H1 (cell line): Measurements from ENCODE around the gene CDK9. TPM values are rescaled to one million over a fixed set of nuclear protein-coding genes. Genes with fewer than 3 reads are reported as not detected.
A peak's percentile ranks its signal among the peaks of the same experiment; 100 is the strongest.

Source experiments
- CTCF ChIA-PET: fragments of 300-600 bp; sonication (Branson Sonifier 250); formaldehyde crosslinking; loops from one replicate; lab custom pipeline; 2021; ENCODE audit not compliant: partially characterized antibody; lab: Charles Lee
- POLR2A ChIA-PET: fragments of 300-600 bp; sonication (Branson Sonifier 250); formaldehyde crosslinking; loops from one replicate; lab custom pipeline; 2021; ENCODE audit warnings: inconsistent platforms; ENCODE audit not compliant: partially characterized antibody; lab: Charles Lee
- DNase-seq, 2 experiments: peaks; one replicate each; pipeline versions ENCODE4 v3.0.0 to v3.0.0-alpha.2; 2010 to 2022; ENCODE audit warnings: low spot score in 2 of 2, low read depth in 1 of 2, mixed read lengths in 1 of 2
- FAIRE-seq: peaks from 2 replicates; lab custom pipeline; 2011; peaks lifted over from hg19 to GRCh38; lab: Jason Lieb, UNC
- H2AFZ ChIP-seq: 2 replicates; pipeline ENCODE4 v1.8.1; 2012; ENCODE audit warnings: low read length, inconsistent platforms
- H2AK5ac ChIP-seq: 2 replicates; pipeline ENCODE4 v1.6.1; 2013; ENCODE audit warnings: low read depth, low read length
- H2BK120ac ChIP-seq: replicated peaks from 2 replicates; pipeline ENCODE3; 2013; ENCODE audit warnings: low read depth, low read length, inconsistent platforms
- H2BK12ac ChIP-seq: 2 replicates; pipeline ENCODE4 v1.6.1; 2013; ENCODE audit warnings: low read depth, low read length
- H2BK15ac ChIP-seq: 2 replicates; pipeline ENCODE4 v1.6.1; 2013; ENCODE audit warnings: low read length
- H2BK20ac ChIP-seq: 2 replicates; pipeline ENCODE4 v1.6.1; 2013; ENCODE audit warnings: low read length
- H2BK5ac ChIP-seq: 2 replicates; pipeline ENCODE4 v1.6.1; 2013; ENCODE audit warnings: low read depth, low read length
- H3K14ac ChIP-seq: 2 replicates; pipeline ENCODE4 v1.6.1; 2013; ENCODE audit warnings: inconsistent platforms; ENCODE audit not compliant: insufficient read length
- H3K18ac ChIP-seq: 2 replicates; pipeline ENCODE4 v1.6.1; 2013; ENCODE audit warnings: low read length; ENCODE audit errors: extremely low read depth
- H3K23ac ChIP-seq: 2 replicates; pipeline ENCODE4 v1.6.1; 2013; ENCODE audit warnings: inconsistent platforms; ENCODE audit not compliant: insufficient read length
- H3K23me2 ChIP-seq: 2 replicates; pipeline ENCODE4 v1.6.1; 2013; ENCODE audit warnings: low read depth, low read length
- H3K27ac ChIP-seq: 2 replicates; pipeline ENCODE4 v1.6.1; 2011; ENCODE audit warnings: low read depth, low read length, inconsistent platforms
- H3K27me3 ChIP-seq, 4 experiments: replicated peaks in 1 of 4; 1 replicate in 1 of 4; 2 replicates in 3 of 4; pipeline versions ENCODE4 v1.6.1 to v1.8.1; 2011 to 2013; ENCODE audit warnings: low read length in 3 of 4, mild to moderate bottlenecking in 3 of 4, inconsistent platforms in 2 of 4, mixed read lengths in 2 of 4, moderate library complexity in 1 of 4; ENCODE audit not compliant: control insufficient read depth in 3 of 4, insufficient read depth in 3 of 4; ENCODE audit errors: extremely low read depth in 1 of 4
- H3K36me3 ChIP-seq, 4 experiments: 2 replicates each; pipeline versions ENCODE4 v1.6.1 to v1.8.1; 2011 to 2013; ENCODE audit warnings: mild to moderate bottlenecking in 4 of 4, low read length in 3 of 4, moderate library complexity in 2 of 4, control low read depth in 1 of 4, inconsistent platforms in 1 of 4; ENCODE audit not compliant: insufficient read depth in 4 of 4, control insufficient read depth in 2 of 4
- H3K4ac ChIP-seq: replicated peaks from 2 replicates; pipeline ENCODE3; 2013; ENCODE audit warnings: low read length, low read depth, mixed read lengths, inconsistent platforms; ENCODE audit not compliant: insufficient read length
- H3K4me1 ChIP-seq, 4 experiments: replicated peaks in 1 of 4; 1 replicate in 1 of 4; 2 replicates in 3 of 4; pipeline versions ENCODE4 v1.6.1 to v1.8.1; 2011 to 2013; ENCODE audit warnings: low read length in 3 of 4, inconsistent platforms in 2 of 4, mixed read lengths in 1 of 4; ENCODE audit not compliant: insufficient read depth in 4 of 4, control insufficient read depth in 3 of 4
- H3K4me2 ChIP-seq, 2 experiments: 2 replicates each; pipeline versions ENCODE4 v1.6.1 to v1.8.1; 2011 to 2013; ENCODE audit warnings: low read depth in 2 of 2, low read length in 2 of 2, control low read depth in 1 of 2, inconsistent platforms in 1 of 2, mild to moderate bottlenecking in 1 of 2; ENCODE audit not compliant: insufficient read depth in 1 of 2
- H3K4me3 ChIP-seq, 4 experiments: fragments of 200-600, 300-600 bp in 1 of 4; sonication (generic), shearing (Covaris generic), sonication (Bioruptor Twin) in 1 of 4; 2 replicates each; pipeline versions ENCODE4 v1.5.1 to v1.8.1; 2011 to 2016; ENCODE audit warnings: low read length in 4 of 4, low read depth in 3 of 4, control low read depth in 2 of 4, inconsistent platforms in 2 of 4, mild to moderate bottlenecking in 2 of 4, mixed read lengths in 1 of 4, moderate library complexity in 1 of 4; ENCODE audit not compliant: insufficient read depth in 2 of 4; ENCODE audit errors: extremely low read depth in 1 of 4
- H3K56ac ChIP-seq: replicated peaks from 2 replicates; pipeline ENCODE3; 2013; ENCODE audit warnings: low read depth, mild to moderate bottlenecking, mixed read lengths, low read length, inconsistent platforms; ENCODE audit not compliant: insufficient read length
- H3K79me1 ChIP-seq: 2 replicates; pipeline ENCODE4 v1.6.1; 2013; ENCODE audit warnings: low read depth, low read length, control low read depth
- H3K79me2 ChIP-seq, 2 experiments: 2 replicates each; pipeline versions ENCODE4 v1.6.1 to v1.8.1; 2012 to 2013; ENCODE audit warnings: low read length in 2 of 2, mild to moderate bottlenecking in 2 of 2, inconsistent platforms in 1 of 2; ENCODE audit not compliant: insufficient read depth in 2 of 2, control insufficient read depth in 1 of 2
- H3K9ac ChIP-seq, 4 experiments: replicated peaks in 1 of 4; 1 replicate in 1 of 4; 2 replicates in 3 of 4; pipeline versions ENCODE4 v1.6.1 to v1.8.1; 2011 to 2013; ENCODE audit warnings: low read depth in 3 of 4, low read length in 3 of 4, control low read depth in 2 of 4, mild to moderate bottlenecking in 2 of 4, moderate library complexity in 2 of 4, inconsistent platforms in 1 of 4; ENCODE audit errors: extremely low read depth in 1 of 4
- H3K9me3 ChIP-seq, 2 experiments: 2 replicates each; pipeline versions ENCODE4 v1.6.1 to v1.8.1; 2012 to 2013; ENCODE audit warnings: mild to moderate bottlenecking in 2 of 2, moderate library complexity in 2 of 2, control low read depth in 1 of 2, inconsistent platforms in 1 of 2, low read depth in 1 of 2, low read length in 1 of 2, mixed read lengths in 1 of 2; ENCODE audit not compliant: insufficient read depth in 2 of 2
- H4K20me1 ChIP-seq, 2 experiments: replicated peaks in 1 of 2; 2 replicates each; pipeline versions ENCODE3 to v1.8.1; 2011 to 2013; ENCODE audit warnings: inconsistent platforms in 2 of 2, low read length in 2 of 2, mild to moderate bottlenecking in 1 of 2; ENCODE audit not compliant: insufficient read depth in 2 of 2, control insufficient read depth in 1 of 2
- H4K5ac ChIP-seq: 2 replicates; pipeline ENCODE4 v1.6.1; 2013; ENCODE audit warnings: low read length, low read depth, mixed read lengths, inconsistent platforms; ENCODE audit not compliant: insufficient read length
- H4K8ac ChIP-seq: 2 replicates; pipeline ENCODE4 v1.8.0; 2013; ENCODE audit warnings: mild to moderate bottlenecking, moderate library complexity, low read length, inconsistent platforms; ENCODE audit not compliant: insufficient read depth; ENCODE audit errors: extremely low read depth
- H4K91ac ChIP-seq: replicated peaks from 2 replicates; pipeline ENCODE3; 2013; ENCODE audit warnings: low read length, mixed read lengths, inconsistent platforms; ENCODE audit not compliant: insufficient read length
- ASH2L ChIP-seq: fragments of 200-600, 300-600 bp; sonication (generic); IDR thresholded peaks from one replicate; pipeline ENCODE4 v1.7.1; 2017; ENCODE audit warnings: low read length
- CHD2 ChIP-seq: IDR thresholded peaks from 2 replicates; pipeline ENCODE4 v1.6.1; 2012; ENCODE audit warnings: low read length, improper control_type of control experiment
- JUND ChIP-seq: IDR thresholded peaks from 2 replicates; pipeline ENCODE4 v1.6.1; 2011; ENCODE audit warnings: mild to moderate bottlenecking, improper control_type of control experiment, low read length
- RAD21 ChIP-seq, 2 experiments: IDR thresholded peaks in 1 of 2; conservative IDR thresholded peaks in 1 of 2; 2 replicates each; pipeline ENCODE4 v1.6.1; 2011; ENCODE audit warnings: low read depth in 2 of 2, low read length in 2 of 2, improper control_type of control experiment in 1 of 2, inconsistent platforms in 1 of 2, mild to moderate bottlenecking in 1 of 2, moderate library complexity in 1 of 2
- SRF ChIP-seq: IDR thresholded peaks from 2 replicates; pipeline ENCODE4 v1.6.1; 2011; ENCODE audit warnings: mild to moderate bottlenecking, low read depth, low read length, moderate library complexity
- TAF7 ChIP-seq: optimal IDR thresholded peaks from 2 replicates; pipeline ENCODE3; 2011; ENCODE audit warnings: low read depth, mild to moderate bottlenecking, inconsistent platforms, low read length, moderate library complexity, borderline replicate concordance
- TEAD4 ChIP-seq: IDR thresholded peaks from 2 replicates; pipeline ENCODE4 v1.6.1; 2012; ENCODE audit warnings: low read depth, low read length, inconsistent platforms, mixed read lengths
- WGBS, 2 experiments: shearing (Covaris generic) in 1 of 2; methylation state at CpG; one replicate each; pipeline versions ENCODE4 v1.1.6 to v1.1.7; 2013 to 2015; ENCODE audit warnings: low lambda C conversion rate in 2 of 2, mixed read lengths in 2 of 2, inconsistent platforms in 1 of 2, low coverage in 1 of 2, missing lambda C conversion rate in 1 of 2; ENCODE audit not compliant: insufficient replicate concordance in 2 of 2, insufficient coverage in 1 of 2, insufficient read length in 1 of 2; ENCODE audit errors: extremely low coverage in 1 of 2, missing lambda C conversion rate in 1 of 2; 5-methylcytosine and 5-hydroxymethylcytosine counted together
- polyA plus RNA-seq, 7 experiments: library from polyadenylated mRNA; depleted of rRNA in 3 of 7; stranded (reverse) in 5 of 7; unstranded in 2 of 7; fragments of >200 nt in 5 of 7; fragments of 200-250 nt in 2 of 7; gene quantifications; 1 replicate in 5 of 7; 2 replicates in 1 of 7; 4 replicates in 1 of 7; pipeline versions ENCODE4 v1.2.1 to v1.2.3, GENCODE V29; 2011 to 2013; ENCODE audit warnings: missing spikeins in 2 of 7, mixed read lengths in 2 of 7
- total RNA-seq: library from RNA; stranded (reverse); fragmentation: NEBNext Ultra II Directional; extraction: Animal tissue kit (Norgen Biotek cat#: 25700); gene quantifications from 2 replicates; pipeline ENCODE4 v1.2.1, GENCODE V29; 2021

CDK9 gene
- total and polyA plus RNA-seq, 2 of the 8 experiments (the other 6 are each of a cell fraction or from before 2014, with no cell fraction given), result 69.1 to 87.5 TPM

DNA sequence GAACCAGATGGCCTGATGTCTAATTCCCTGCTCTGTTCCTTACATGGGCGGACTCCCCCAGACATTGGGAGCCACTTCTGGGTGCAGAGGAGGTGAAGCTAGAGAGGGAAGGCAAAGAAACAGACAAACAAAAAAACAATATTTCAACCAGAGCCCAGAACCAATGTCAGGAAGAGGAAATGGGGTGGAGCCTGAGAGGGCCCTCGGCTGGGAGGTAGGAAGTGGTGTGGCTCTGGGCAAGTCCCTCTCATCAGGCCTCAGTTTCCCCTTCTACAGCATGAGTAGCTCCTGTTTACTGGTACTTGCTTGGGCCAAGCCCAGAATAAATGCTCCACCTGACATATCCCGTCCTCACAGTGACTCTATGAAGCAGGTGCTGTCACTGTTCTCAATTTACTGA is 18.4 kb upstream of the CDK9 start:
- H3K9me3 ChIP-seq, result no peaks in the 10 kb centered on the region
- H3K36me3 ChIP-seq, result no peaks in the 10 kb centered on the region
- H3K18ac ChIP-seq, result no peak overlapping the region; the same call in 1 of the 2 replicates
- H3K4me1 ChIP-seq, result peaks cover 4 to 23% (median 11%) of the 10 kb centered on the region in 4 experiments
- FAIRE-seq (no peak), DNase-seq (no peak)
- no peak overlapping the region for H4K8ac ChIP-seq
- H3K79me2 ChIP-seq, result no peaks in the 10 kb centered on the region
- H3K27me3 ChIP-seq, result no peaks in the 10 kb centered on the region
- no peak overlapping the region for H3K4ac ChIP-seq
- H3K23ac ChIP-seq, result no peak overlapping the region
- H3K79me1 ChIP-seq, result no peaks in the 10 kb centered on the region
- 0 out of 2 replicates have a peak overlapping the region, but pooled peaks have one; percentile 39 for H2BK12ac ChIP-seq
- no peak overlapping the region for H2BK15ac ChIP-seq
- WGBS, 2 experiments, result 80% methylated on average over 3 of the region's 3 CpGs; no CpG with 5 or more reads in 1 of the 2 experiments
- H4K20me1 ChIP-seq, result no peaks in the 10 kb centered on the region
- no peak overlapping the region for H4K91ac ChIP-seq
- H2BK120ac ChIP-seq, result no peak overlapping the region
- H3K23me2 ChIP-seq, result no peaks in the 10 kb centered on the region; the same call in 1 of the 2 replicates
- H2BK20ac ChIP-seq, result no peak overlapping the region
- no peak overlapping the region for H2AK5ac ChIP-seq
- H3K14ac ChIP-seq, result no peak overlapping the region
- no peak overlapping the region for H2AFZ ChIP-seq
- ChIA-PET POLR2A (interaction anchor here (0.8 to 1.9 kb wide), 4 partner anchors 13 to 36 kb away, joined by 3 to 7 read pairs (median 4); partner anchors contain the start of genes CDK9 and FPGS), CTCF (interaction anchor here (0.9 to 14.6 kb wide), 12 partner anchors 8 to 154 kb away, joined by 3 to 227 read pairs (median 6); partner anchors contain the start of genes CDK9, ENG, SH2D3C and TOR2A)
- no peak overlapping the region for H3K4me2 ChIP-seq
- no peak overlapping the region for H3K56ac ChIP-seq
- H3K9ac ChIP-seq, result no peak overlapping the region
- H3K27ac ChIP-seq, result no peak overlapping the region
- H4K5ac ChIP-seq, result no peak overlapping the region
- no peak overlapping the region for H2BK5ac ChIP-seq
- no peak overlapping the region for H3K4me3 ChIP-seq
- TF ChIP-seq SRF (no peak), ASH2L (no peak), CHD2 (no peak), TEAD4 (no peak), JUND (no peak), RAD21 (IDR thresholded peaks at IDR 0.05 in 1 of 2, conservative IDR thresholded peaks at IDR 0.05 in 1 of 2; ENCODE audit: low read depth in 2 of 2, low read length in 2 of 2) (no peak), TAF7 (no peak)
